Stimulated activated CD4-positive, alpha-beta T cell treated with anti-CD3 and anti-CD28 coated beads, TNF-alpha, amount 100 ng/mL, for 24 hours (primary cell): ENCODE results near the gene CHTOP.

ENCODE experiments used
- DNase-seq, 3 experiments: peaks; one replicate each; pipeline ENCODE4 v3.0.0-alpha.2; 2020; ENCODE audit warnings: low read depth in 3 of 3

CHTOP gene

DNA sequence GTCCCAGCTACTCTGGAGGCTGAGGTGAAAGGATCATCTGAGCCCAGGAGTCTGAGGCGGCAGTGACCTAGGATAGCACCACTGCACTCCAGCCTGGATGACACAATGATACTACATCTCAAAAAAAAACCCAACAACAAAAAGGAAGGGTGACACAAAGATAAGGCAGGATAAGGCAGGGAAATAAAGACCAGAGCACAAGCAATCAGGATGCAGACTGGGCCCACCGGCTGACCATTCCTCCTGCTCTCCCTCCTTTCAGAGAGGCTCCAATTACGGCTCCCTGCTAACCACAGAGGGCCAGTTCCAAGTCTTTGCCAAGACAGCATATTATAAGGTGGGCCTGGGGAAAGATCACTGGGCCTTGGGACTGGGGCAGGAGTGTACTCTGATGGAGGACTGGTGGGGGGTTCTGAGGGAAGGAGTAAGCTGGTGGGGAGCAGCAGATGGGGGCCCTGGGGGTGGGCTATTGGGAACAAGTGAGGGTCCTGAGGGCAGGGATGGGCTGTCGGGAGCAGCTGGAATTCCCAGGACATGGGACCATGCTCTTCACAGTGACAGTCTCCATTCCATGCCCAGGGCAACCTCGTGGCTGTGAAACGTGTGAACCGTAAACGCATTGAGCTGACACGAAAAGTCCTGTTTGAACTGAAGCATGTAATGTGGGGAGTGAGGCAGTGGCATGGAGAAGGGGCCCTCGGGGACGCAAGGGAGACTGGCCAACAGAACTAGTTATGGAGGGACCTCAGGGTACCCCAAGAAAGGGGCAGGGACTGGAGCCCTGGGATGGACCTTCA is 51.9 kb downstream of the CHTOP start:
- no peak for DNase-seq

GRCh38 chr1:153687346-153688125 is 53.7 kb downstream of the CHTOP start:
- no peak for DNase-seq

GRCh38 chr1:153688276-153688675 is 54.4 kb downstream of the CHTOP start:
- no peak for DNase-seq

GRCh38 chr1:153688736-153689328 is 55.0 kb downstream of the CHTOP start:
- no peak for DNase-seq

DNA sequence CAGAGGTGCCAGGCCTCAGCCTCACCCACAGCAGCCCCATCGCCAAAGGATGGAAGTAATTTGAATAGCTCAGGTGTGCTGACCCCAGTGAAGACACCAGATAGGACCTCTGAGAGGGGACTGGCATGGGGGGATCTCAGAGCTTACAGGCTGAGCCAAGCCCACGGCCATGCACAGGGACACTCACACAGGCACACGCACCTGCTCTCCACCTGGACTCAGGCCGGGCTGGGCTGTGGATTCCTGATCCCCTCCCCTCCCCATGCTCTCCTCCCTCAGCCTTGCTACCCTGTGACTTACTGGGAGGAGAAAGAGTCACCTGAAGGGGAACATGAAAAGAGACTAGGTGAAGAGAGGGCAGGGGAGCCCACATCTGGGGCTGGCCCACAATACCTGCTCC is 59.6 kb downstream of the CHTOP start:
- no peak for DNase-seq
